Testis (tissue), 2 donors: Measurements from ENCODE around the gene ICA1L.

Experiments used
- CTCF ChIP-seq, 3 experiments: fragments of 450-650 bp in 2 of 3; fragments of 200-600 bp in 1 of 3; sonication (generic) in 1 of 3; IDR thresholded peaks; one replicate each; pipeline ENCODE4 v1.5.1; 2016 to 2019; ENCODE audit warnings: antibody characterized with exemption in 3 of 3, mild to moderate bottlenecking in 2 of 3, moderate library complexity in 1 of 3
- POLR2A ChIP-seq: fragments of 450-650 bp; IDR thresholded peaks from one replicate; pipeline ENCODE4 v1.6.1; 2017; ENCODE audit warnings: antibody characterized with exemption, mild to moderate bottlenecking, moderate library complexity

GRCh38 chr2:202911512-202912341 is 40.2 kb upstream of the ICA1L start, which contains the start of the genes CARF and WDR12:
- TF ChIP-seq POLR2A (no peak), CTCF (IDR thresholded peaks at IDR 0.05) (no peak)
